ENCODE data around the gene PLEKHG2.

The PLEKHG2 gene

DNA sequence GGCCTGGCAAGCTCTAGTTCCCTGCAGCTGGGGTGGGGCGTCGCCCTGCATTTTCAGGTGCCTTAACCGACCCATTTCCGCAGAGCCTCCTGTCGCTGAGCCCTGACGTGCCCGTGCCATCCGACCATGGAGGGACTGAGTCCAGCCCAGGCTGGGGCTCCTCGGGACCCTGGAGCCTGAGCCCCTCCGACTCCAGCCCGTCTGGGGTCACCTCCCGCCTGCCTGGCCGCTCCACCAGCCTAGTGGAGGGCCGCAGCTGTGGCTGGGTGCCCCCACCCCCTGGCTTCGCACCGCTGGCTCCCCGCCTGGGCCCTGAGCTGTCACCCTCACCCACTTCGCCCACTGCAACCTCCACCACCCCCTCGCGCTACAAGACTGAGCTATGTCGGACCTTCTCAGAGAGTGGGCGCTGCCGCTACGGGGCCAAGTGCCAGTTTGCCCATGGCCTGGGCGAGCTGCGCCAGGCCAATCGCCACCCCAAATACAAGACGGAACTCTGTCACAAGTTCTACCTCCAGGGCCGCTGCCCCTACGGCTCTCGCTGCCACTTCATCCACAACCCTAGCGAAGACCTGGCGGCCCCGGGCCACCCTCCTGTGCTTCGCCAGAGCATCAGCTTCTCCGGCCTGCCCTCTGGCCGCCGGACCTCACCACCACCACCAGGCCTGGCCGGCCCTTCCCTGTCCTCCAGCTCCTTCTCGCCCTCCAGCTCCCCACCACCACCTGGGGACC, 4.6 kb upstream of the PLEKHG2 start:
- DNase-seq: no peak

DNA sequence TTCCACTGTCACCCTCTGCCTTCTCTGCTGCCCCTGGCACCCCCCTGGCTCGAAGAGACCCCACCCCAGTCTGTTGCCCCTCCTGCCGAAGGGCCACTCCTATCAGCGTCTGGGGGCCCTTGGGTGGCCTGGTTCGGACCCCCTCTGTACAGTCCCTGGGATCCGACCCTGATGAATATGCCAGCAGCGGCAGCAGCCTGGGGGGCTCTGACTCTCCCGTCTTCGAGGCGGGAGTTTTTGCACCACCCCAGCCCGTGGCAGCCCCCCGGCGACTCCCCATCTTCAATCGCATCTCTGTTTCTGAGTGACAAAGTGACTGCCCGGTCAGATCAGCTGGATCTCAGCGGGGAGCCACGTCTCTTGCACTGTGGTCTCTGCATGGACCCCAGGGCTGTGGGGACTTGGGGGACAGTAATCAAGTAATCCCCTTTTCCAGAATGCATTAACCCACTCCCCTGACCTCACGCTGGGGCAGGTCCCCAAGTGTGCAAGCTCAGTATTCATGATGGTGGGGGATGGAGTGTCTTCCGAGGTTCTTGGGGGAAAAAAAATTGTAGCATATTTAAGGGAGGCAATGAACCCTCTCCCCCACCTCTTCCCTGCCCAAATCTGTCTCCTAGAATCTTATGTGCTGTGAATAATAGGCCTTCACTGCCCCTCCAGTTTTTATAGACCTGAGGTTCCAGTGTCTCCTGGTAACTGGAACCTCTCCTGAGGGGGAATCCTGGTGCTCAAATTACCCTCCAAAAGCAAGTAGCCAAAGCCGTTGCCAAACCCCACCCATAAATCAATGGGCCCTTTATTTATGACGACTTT, 3.9 kb upstream of the PLEKHG2 start:
- no peak for DNase-seq

DNA sequence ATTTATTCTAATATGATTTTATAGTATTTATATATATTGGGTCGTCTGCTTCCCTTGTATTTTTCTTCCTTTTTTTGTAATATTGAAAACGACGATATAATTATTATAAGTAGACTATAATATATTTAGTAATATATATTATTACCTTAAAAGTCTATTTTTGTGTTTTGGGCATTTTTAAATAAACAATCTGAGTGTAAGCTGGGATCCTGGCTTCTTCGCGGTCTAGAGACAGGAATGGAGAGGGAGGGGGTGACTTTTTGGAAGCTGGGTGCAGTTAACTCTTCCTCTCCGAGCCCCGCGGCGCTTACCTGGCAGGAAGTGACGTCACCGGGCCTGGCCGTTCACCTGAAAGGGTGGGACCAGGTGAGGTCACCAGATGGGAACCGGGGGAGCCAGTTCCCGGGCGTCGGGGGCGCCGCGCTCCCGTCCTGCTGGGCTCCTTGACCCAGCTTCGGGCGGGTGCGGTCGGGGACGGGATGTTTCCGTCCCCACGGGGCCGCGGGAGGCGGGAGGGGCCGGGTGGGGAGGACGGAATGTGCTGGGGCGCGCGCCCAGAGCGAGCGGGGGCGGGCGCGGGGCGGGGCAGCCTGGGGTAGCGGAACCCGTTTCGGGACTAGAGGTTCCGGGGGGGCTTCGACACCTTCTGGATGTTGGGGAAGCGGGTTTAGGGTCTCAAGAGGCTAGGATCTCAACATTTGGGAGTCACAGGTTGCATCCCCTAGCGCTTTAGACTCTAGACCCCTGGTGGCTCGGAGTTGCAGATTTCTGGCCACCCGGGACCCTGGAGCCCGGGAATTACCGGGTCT, 3.1 kb upstream of the PLEKHG2 start:
- DNase-seq: no peak

DNA sequence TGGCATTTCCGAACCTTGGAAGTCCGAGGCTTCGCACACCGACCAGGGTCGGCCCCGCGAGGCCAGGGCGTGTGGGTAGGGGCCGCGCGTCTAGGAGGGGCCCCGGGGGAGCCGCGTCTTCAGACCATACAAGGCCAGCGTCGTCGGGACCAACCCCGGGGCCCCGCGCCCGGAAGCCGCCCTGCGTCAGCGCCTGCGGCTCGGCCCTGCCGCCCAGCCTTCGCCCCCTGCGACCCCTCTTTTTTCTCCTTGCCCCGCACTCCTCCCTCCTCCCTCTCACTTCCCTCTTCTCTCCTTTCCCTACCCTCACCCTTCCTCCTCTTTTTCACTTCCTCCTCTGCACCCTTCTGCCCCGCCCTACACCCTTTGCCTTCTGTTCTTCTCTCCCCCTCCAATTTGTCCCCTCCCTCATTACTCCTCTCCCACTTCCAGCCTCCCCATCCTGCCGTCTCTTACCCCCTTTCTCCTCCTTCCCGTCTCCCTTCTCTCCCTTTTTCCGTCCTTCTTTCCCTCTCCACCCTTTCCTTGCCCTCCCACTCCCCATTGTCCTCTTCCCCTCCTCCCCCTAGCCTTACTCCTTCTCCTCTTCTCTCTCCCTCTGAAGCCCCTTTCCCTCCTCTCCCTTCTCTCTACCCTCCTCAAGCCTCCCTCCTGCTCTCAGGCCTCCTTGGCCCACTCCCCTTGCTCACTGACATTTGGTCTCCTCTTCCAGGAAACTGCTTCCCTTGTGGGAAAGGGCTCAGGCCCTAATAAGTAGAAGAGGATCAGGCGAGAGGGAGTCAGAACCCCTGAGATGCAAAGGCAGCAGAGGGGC, 2.2 kb upstream of the PLEKHG2 start:
- no peak for DNase-seq

DNA sequence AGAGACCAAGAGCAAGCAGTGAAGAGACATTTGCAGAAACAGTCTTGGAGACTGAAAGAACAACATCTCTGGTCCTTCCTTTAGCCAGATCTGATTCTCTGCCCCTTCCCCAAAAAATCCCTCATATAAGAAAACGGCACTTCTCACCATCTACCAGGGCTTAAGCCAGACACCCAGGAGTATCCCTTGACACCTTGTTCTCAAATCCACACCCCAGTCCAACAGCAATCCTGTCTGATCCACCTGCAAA, 1.7 kb upstream of the PLEKHG2 start:
- no peak for DNase-seq

DNA sequence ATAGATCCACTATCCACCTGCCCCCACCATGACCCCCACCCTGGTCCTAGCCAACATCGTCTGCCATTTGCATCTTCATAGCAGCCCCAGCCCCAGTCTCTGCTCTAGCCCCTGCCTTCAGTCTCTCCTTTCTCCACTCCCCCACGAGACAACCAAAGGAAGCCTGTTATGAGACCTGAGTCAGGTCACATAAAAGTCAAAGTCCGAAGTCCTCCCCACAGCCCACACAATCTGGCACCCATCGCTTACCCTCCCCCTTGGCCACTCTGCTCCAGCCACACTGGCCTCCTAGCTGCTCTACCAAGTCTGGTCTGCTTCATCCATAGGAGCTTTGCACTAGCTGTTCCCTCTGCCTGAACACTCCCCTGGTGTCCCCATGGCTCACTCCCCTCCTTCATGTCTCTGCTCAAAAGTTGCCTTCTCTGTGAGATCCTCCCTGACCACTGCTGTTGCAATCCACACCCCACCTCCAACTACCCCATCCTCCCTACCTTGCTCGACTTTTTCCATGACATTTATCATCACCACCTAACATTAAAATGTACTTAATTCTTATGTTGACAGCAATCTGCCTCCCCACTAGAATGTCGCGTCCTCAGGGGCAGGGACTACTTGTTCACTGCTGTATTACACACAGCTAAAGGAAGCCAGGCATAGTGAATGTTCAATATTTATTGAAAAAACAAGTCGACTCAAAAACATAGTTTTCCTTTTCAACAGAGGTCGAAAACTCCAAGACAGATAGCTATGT, 1.2 kb upstream of the PLEKHG2 start:
- DNase-seq: no peak

DNA sequence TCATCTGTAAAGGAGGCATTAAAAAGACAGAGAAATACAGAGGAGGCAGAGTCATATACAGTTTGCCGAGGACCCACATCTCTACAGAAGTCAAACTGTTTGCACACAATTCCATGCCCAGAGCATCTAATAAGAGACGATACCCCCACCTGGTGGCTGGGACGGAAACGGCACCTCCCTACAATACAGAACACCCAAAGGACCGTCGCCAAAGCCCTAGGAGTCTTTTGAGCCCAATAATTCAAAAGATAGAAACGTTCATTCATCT, 703 bp upstream of the PLEKHG2 start:
- peak; percentile 95 for DNase-seq

DNA sequence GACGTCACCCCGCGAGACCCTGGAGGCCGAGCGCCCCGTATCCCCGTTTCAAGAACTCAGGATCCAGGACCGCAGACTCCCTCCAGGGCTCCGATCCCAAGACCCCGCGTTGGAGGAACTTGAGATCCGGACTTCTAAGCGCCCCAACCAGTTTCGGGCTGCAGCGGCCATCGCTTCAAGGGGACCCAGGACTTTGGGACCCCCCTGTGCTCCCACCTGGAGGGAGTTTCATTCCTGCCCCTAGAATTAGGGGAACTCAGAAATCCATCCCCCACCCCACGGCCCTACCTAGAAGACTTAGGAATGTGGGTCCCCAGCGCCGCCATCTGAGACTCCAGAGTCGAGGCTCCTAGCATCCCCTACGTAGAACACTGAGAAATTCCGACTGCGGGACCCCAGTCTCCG, 400 bp downstream of the PLEKHG2 start:
- no peak for DNase-seq

DNA sequence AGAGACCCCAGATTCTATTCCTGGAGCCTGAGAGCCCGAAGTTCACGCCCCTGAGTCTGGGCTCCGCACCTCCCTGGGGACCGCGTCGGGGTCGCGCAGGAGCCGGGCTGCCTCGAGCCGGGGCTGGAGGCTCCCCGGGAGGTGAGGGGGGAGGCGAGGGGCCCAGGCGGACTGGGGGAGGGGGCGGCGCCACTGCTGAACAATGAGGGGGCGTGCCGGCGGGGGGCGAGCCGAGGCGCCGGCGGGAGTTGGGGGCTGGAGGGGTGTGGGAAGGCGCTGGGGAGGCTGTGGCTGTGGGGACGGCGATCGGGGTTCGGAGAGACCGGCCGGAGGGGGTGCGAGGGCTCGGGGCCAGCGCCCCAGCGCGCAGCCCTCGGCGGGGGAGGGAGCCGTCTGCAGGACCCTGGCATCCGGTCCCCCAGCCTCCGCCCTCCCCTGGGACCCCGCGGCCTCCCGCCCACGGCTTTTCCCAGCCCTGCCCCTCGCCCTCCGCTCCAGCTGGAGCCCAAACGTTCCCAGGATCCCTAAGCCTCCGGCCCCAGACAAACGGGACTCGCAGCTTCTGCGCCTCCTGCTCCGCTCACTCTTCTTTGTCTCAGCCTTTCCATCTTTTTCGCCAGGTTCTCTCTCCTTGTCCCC, 922 bp downstream of the PLEKHG2 start:
- DNase-seq: peak; percentile 27

DNA sequence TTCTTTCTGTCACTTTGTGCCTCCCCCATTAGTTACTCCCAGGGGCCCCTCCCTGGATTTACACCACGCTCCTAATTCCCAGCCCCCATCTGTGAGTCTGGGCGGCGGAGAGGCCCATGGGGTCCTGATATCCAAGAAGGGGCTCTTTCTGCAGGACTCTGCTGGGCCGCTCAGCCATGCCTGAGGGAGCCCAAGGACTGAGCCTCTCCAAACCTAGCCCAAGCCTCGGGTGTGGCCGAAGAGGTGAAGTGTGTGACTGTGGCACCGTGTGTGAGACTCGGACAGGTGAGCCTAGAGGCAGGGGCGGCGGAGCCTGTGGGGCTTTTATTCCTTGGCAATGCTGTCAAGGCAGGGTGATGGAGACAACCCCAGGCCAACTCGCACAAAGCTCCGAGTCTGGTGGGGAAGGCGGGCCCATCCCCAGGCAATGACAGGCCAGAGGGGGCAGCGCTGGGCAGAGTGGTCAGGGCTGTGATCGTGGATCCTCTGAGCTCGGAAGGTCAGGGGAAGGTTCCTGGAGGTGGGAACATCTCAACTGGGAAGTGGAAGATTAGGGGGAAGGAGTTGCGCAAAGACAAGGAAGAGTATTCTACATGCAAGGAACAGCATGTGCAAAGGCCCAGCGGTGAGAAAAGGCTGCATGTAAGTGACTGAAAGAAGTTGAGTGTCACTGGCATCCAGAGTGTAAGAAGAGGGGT, 1.6 kb downstream of the PLEKHG2 start:
- no peak for DNase-seq

DNA sequence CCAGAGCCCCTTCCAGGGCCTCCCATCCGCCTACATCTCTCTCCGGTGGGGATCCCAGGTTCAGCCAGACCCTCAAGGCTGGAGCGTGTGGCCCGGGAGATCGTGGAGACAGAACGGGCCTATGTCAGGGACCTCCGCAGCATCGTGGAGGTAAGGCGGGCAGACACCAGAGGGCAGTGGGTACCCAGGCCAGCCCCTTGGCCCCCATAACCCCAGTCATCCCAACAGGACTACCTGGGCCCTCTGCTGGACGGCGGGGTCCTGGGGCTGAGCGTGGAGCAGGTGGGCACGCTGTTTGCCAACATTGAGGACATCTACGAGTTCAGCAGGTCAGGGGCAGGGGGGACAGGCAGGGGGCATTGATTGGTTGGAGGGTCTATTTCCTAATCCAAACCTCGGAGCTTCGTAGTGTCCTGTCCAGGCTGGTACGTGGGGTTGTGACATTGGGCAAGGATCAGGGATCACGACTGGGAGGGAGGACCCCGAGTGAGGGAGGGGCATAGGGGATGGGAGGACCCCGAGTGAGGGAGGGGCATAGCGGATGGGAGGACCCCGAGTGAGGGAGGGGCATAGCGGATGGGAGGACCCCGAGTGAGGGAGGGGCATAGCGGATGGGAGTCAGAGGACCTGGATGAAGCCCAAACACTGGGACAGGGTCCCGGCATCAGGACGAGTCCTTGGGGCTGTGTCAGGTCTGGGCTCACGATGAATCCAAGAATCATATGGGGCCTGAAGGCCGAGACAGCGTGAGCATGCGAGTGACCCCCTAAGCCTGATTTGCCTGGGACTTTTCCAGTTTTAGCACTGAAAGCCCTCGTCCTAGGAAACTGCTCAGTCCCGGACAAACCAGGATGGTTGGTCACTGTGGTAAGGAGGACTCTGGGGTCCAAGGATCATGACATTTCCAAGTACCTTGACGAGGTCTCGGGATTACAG, 2.9 kb downstream of the PLEKHG2 start:
- DNase-seq: no peak

DNA sequence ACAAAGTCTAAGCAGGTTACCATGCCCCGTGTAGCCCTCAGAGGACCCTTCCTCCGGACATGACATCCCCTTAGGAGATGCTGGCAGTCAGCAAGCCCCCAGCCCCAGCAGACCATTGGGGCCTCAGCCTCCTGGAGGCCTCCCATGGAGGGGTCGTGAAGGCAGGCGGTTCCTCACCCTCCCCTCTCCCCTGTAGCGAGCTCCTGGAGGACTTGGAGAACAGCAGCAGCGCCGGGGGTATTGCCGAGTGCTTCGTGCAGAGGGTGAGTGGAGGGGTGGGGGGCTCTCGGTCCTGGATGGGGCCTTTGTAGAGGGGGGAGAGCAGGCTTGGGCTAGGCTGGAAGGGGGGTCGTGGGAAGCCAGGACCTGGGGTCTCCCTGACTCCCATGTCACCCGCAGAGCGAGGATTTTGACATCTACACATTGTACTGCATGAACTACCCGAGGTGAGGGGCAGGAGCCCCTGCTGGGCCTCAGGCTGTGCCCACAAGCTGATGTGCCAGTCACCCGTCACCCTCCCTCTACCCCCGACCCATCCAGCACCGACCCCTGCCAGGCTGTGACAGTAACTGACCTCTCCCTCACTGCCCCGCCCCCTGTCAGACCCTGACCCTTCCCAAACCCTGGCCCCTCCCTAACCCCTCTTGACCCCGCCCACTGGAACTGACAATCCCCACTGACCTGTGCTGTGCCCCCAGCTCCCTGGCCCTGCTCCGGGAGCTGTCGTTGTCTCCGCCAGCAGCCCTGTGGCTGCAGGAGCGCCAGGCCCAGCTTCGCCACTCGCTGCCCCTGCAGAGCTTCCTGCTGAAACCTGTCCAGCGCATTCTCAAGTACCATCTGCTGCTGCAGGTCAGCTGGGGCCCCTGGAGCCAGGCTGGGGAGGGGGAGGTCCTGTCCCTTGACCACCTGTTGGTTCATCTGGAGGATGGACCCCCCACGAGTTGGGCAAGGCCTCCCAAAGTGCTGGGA, 4.0 kb downstream of the PLEKHG2 start:
- no peak for DNase-seq

DNA sequence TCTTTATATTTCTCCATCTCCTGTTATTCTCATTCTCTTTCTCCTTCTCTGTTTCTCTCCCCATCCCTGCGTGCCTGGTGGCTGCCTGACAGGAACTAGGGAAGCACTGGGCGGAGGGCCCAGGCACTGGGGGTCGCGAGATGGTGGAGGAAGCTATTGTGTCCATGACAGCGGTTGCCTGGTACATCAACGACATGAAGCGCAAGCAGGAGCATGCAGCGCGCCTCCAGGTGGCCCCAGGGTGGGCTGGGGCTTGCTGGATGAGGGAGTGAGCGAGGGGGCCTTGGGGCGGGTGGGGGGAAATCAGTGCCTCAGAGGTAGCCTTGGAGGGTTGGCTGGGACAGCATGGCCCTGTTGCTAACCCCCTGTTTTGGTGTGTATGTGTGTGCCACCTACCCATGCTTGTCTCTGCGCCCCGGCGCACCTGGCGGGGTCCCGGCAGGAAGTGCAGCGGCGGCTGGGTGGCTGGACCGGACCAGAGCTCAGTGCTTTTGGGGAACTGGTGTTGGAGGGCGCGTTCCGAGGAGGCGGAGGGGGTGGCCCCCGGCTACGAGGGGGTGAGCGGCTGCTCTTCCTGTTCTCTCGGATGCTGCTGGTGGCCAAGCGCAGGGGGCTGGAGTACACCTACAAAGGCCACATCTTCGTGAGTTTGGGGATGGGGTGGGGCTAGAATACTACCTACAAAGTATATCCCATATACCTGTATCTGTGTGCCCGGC, 5.2 kb downstream of the PLEKHG2 start:
- DNase-seq: no peak

DNA sequence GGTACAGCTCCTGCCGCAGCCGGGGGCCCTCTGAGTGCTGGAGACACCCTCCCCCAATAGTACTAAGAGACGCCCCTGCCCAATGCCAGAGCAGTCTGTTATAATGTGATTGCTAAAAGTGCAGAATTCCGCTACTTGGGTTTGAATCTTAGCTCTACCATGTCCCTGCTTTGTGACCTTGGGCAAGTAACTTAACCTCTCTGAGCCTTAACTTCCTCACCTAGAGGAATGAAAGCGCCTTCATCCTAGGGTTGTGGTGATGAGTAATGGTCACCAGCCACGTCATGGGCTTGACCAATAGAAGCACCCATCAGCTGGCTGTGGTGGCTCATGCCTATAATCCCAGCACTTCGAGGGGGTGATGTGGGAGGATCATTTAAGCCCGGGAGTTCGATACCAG, 6.5 kb downstream of the PLEKHG2 start:
- DNase-seq: no peak

DNA sequence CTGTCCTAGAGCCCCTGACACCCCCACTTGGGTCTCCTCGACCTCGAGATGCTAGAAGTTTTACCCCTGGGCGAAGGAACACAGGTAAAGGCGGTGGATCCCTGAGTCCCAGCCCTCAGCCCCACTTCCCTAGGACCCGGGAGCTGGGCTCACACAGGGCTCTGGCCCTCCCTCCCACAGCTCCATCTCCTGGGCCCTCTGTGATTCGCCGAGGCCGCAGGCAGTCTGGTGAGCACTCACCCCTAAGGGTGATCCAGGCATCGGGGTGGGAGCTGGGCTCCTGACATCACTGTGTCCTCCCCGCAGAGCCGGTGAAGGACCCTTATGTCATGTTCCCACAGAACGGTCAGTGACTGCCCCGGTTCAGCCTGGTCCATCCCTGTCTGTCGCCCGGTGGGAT, 8.3 kb downstream of the PLEKHG2 start:
- DNase-seq: no peak

DNA sequence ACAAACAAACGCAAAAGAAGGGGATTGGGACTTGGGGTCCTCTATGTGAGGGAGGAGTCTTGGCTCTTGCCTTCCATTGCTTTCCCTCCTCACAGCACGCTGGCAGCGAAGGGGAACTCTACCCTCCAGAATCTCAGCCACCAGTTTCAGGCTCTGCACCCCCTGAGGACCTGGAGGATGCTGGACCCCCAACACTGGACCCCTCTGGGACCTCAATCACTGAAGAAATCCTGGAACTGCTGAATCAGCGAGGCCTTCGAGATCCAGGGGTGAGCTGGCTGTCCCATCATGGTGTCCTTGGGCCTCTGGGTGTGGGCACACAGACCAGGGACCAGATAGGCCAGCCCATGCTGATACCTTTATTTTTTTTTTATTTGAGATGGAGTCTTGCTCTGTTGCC, 9.6 kb downstream of the PLEKHG2 start:
- DNase-seq: no peak

DNA sequence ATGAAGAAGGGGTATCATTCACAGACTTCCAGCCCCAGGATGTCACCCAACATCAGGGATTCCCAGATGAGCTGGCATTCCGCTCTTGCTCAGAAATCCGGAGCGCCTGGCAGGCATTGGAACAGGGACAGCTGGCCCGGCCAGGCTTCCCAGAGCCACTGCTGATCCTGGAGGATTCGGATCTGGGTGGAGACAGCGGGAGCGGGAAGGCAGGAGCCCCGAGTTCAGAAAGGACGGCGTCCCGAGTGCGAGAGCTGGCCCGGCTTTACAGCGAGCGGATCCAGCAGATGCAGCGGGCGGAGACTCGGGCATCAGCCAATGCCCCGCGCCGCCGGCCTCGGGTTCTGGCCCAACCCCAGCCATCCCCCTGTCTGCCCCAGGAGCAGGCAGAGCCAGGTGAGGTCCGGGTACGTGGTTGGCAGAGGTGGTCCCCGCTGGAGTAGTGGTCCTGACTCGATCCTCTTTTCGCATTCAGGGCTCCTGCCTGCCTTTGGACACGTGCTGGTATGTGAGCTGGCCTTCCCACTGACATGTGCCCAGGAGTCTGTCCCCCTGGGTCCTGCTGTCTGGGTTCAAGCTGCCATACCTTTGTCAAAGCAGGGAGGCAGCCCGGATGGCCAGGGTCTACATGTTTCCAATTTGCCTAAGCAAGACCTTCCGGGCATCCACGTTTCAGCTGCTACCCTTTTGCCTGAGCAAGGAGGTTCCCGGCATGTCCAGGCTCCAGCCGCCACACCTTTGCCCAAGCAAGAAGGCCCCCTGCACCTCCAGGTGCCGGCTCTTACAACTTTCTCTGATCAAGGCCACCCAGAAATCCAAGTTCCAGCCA, 11.0 kb downstream of the PLEKHG2 start:
- no peak for DNase-seq
